GM12874 (cell line): ENCODE data around the gene DNMT3B.

ENCODE experiments used
- CTCF ChIP-seq: IDR thresholded peaks from 2 replicates; pipeline ENCODE4 v1.5.1; 2011; ENCODE audit warnings: low read depth, mild to moderate bottlenecking, control low read depth, low read length, moderate library complexity; ENCODE audit not compliant: insufficient read depth

Gene DNMT3B

GRCh38 chr20:32761831-32762753 is at the start of gene DNMT3B:
Gene DNMT3B, plus strand, starts transcription at chr20:32762385. Its CDS starts 17,939 bp downstream, at chr20:32780324.
- 0 out of 2 replicates have a peak, but pooled peaks have one; percentile 18 for TF ChIP-seq CTCF

GRCh38 chr20:32718749-32719348 is 43.3 kb upstream of the DNMT3B start:
- TF ChIP-seq CTCF = no peak

DNA sequence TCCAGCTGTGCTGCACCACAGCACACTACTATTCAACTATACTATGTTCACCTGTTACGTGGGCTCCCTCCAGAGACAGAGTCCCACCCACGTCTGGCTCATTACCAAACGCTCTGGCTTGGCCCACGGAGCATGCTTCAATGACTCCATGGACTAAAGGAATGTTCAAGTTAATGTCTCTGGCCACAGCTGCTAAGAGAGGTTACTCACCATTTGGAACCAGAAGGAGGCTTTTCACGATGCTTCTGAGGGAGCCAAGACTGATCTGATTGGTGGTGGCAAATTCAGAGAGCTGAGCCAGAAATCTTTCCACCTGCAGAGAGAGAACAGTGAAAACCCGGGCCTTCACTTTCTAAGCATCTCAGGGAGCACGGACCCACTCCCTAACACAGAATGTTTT is 34.5 kb upstream of the DNMT3B start:
- no peak for TF ChIP-seq CTCF

- TF ChIP-seq CTCF = no peak
Measured at GRCh38 chr20:32731882-32732266, 30.3 kb upstream of the DNMT3B start.

GRCh38 chr20:32737371-32738223 is 24.6 kb upstream of the DNMT3B start:
- no peak for TF ChIP-seq CTCF

GRCh38 chr20:32741151-32741550 is 21.0 kb upstream of the DNMT3B start:
- no peak for TF ChIP-seq CTCF
